K562 (cell line): Measurements from ENCODE around the gene HS3ST3A1. TPM values are rescaled to one million over a fixed set of nuclear protein-coding genes. Genes with fewer than 3 reads are reported as not detected.

Experiments used
- ARHGAP35 ChIP-seq: fragments of 450-650 bp; IDR thresholded peaks from 2 replicates; pipeline ENCODE4 v1.6.1; 2018; ENCODE audit not compliant: partially characterized antibody
- CREM ChIP-seq: IDR thresholded peaks from 2 replicates; pipeline ENCODE4 v1.6.1; 2014; ENCODE audit warnings: antibody characterized with exemption, low read depth
- CXXC5 ChIP-seq: fragments of 250-450 bp; sonication (Bioruptor Pico); IDR thresholded peaks from 2 replicates; pipeline ENCODE4 v1.8.0; 2022; ENCODE audit warnings: inconsistent platforms, mild to moderate bottlenecking, moderate library complexity
- EP400 ChIP-seq: fragments of 450-650 bp; IDR thresholded peaks from 2 replicates; pipeline ENCODE4 v1.6.1; 2017; ENCODE audit warnings: antibody characterized with exemption, mild to moderate bottlenecking, moderate library complexity
- ETV6 ChIP-seq, 3 experiments: fragments of 150-350 bp in 1 of 3; sonication (generic) in 1 of 3; formaldehyde crosslinking in 1 of 3; IDR thresholded peaks; 2 replicates each; pipeline versions ENCODE4 v1.6.1 to v1.8.0; 2014 to 2022; ENCODE audit warnings: borderline replicate concordance in 2 of 3, low read depth in 2 of 3, antibody characterized with exemption in 1 of 3, low read length in 1 of 3, mild to moderate bottlenecking in 1 of 3, missing genetic modification reagents in 1 of 3
- HDAC2 ChIP-seq: fragments of 450-650 bp; IDR thresholded peaks from 2 replicates; pipeline ENCODE4 v1.6.1; 2016; ENCODE audit warnings: mild to moderate bottlenecking
- JUN ChIP-seq, 2 experiments: sonication (generic) in 1 of 2; formaldehyde crosslinking in 1 of 2; IDR thresholded peaks; 2 replicates each; pipeline versions ENCODE4 v1.6.1 to v1.8.0; 2012 to 2022; ENCODE audit warnings: borderline replicate concordance in 2 of 2, mild to moderate bottlenecking in 2 of 2, improper control_type of control experiment in 1 of 2, low read depth in 1 of 2, low read length in 1 of 2, missing genetic modification reagents in 1 of 2
- KAT8 ChIP-seq: fragments of 450-650 bp; IDR thresholded peaks from 2 replicates; pipeline ENCODE4 v1.6.1; 2016; ENCODE audit warnings: low read depth, mild to moderate bottlenecking
- MAZ ChIP-seq, 2 experiments: fragments of 450-650 bp in 1 of 2; sonication (generic) in 1 of 2; formaldehyde crosslinking; IDR thresholded peaks in 1 of 2; conservative IDR thresholded peaks in 1 of 2; 2 replicates each; pipeline versions ENCODE4 v1.4.0 to v1.5.0; 2020; ENCODE audit warnings: mild to moderate bottlenecking in 1 of 2, missing genetic modification reagents in 1 of 2
- MYC ChIP-seq, 2 experiments: fragments of 250-450 bp in 1 of 2; sonication (Bioruptor Pico) in 1 of 2; IDR thresholded peaks; 2 replicates each; pipeline versions ENCODE4 v1.5.1 to v1.6.1; 2012 to 2021; ENCODE audit warnings: low read depth in 2 of 2, borderline replicate concordance in 1 of 2, improper control_type of control experiment in 1 of 2, low read length in 1 of 2, mild to moderate bottlenecking in 1 of 2, moderate library complexity in 1 of 2
- NKRF ChIP-seq: fragments of 450-650 bp; IDR thresholded peaks from 2 replicates; pipeline ENCODE4 v1.6.1; 2016; ENCODE audit warnings: borderline replicate concordance
- PBX2 ChIP-seq, 2 experiments: IDR thresholded peaks in 1 of 2; conservative IDR thresholded peaks in 1 of 2; 2 replicates each; pipeline ENCODE4 v1.6.1; 2016; ENCODE audit warnings: low read depth in 2 of 2, mild to moderate bottlenecking in 1 of 2, missing compliant biosample characterization in 1 of 2, missing genetic modification characterization in 1 of 2, moderate library complexity in 1 of 2
- RBFOX2 ChIP-seq: fragments of 200-400 bp; formaldehyde crosslinking; IDR thresholded peaks from 2 replicates; pipeline ENCODE4 v1.6.1; 2017; ENCODE audit warnings: low read depth, mild to moderate bottlenecking, low read length, moderate library complexity
- SIN3A ChIP-seq, 2 experiments: fragments of 150-350 bp in 1 of 2; IDR thresholded peaks; 2 replicates each; pipeline ENCODE4 v1.6.1; 2011 to 2016; ENCODE audit warnings: borderline replicate concordance in 2 of 2, low read depth in 2 of 2, low read length in 2 of 2, mild to moderate bottlenecking in 2 of 2, moderate library complexity in 2 of 2; ENCODE audit not compliant: control insufficient read depth in 1 of 2
- TFAP4 ChIP-seq: sonication (generic); formaldehyde crosslinking; IDR thresholded peaks from 2 replicates; pipeline ENCODE4 v1.8.0; 2022; ENCODE audit warnings: missing genetic modification reagents, mild to moderate bottlenecking, moderate library complexity, borderline replicate concordance
- U2AF2 ChIP-seq: fragments of 200-400 bp; formaldehyde crosslinking; optimal IDR thresholded peaks from 2 replicates; pipeline ENCODE3; 2017; ENCODE audit warnings: low read depth, mild to moderate bottlenecking, low read length
- ZFX ChIP-seq: sonication (generic); formaldehyde crosslinking; IDR thresholded peaks from 2 replicates; pipeline ENCODE4 v1.8.0; 2022; ENCODE audit warnings: mild to moderate bottlenecking, missing genetic modification reagents, moderate library complexity
- ZNF699 ChIP-seq: fragments of 250-450 bp; sonication (Bioruptor Pico); IDR thresholded peaks from 2 replicates; pipeline ENCODE4 v1.8.0; 2021; ENCODE audit warnings: mild to moderate bottlenecking, moderate library complexity; ENCODE audit not compliant: insufficient replicate concordance
- polyA plus RNA-seq, 8 experiments: library from polyadenylated mRNA; depleted of rRNA in 4 of 8; stranded (reverse) in 5 of 8; unstranded in 3 of 8; fragments of >200 nt; fragmentation: Nextera tagmentation in 2 of 8; fragmentation: Illumina TruSeq in 1 of 8; extraction: Ambion mirVana in 2 of 8; extraction: Trizol in 1 of 8; gene quantifications; 2 replicates each; pipeline versions ENCODE4 v1.2.1 to v1.2.3, GENCODE V29; 2011 to 2014; ENCODE audit warnings: inconsistent platforms in 1 of 8, missing spikeins in 1 of 8
- total RNA-seq, 7 experiments: library from RNA; depleted of rRNA in 6 of 7; stranded (reverse); fragments of >200 nt in 6 of 7; fragmentation: Illumina TruSeq in 2 of 7; extraction: Trizol in 2 of 7; gene quantifications; 2 replicates each; pipeline versions ENCODE4 v1.2.1 to v1.2.3, GENCODE V29; 2011 to 2021; ENCODE audit warnings: low replicate concordance in 1 of 7

Gene HS3ST3A1
- total and polyA plus RNA-seq, 9 of the 15 experiments (the other 6 are each of a cell fraction or from before 2014, with no cell fraction given) = 0.25 to 14.8 (median 2.3) TPM

DNA sequence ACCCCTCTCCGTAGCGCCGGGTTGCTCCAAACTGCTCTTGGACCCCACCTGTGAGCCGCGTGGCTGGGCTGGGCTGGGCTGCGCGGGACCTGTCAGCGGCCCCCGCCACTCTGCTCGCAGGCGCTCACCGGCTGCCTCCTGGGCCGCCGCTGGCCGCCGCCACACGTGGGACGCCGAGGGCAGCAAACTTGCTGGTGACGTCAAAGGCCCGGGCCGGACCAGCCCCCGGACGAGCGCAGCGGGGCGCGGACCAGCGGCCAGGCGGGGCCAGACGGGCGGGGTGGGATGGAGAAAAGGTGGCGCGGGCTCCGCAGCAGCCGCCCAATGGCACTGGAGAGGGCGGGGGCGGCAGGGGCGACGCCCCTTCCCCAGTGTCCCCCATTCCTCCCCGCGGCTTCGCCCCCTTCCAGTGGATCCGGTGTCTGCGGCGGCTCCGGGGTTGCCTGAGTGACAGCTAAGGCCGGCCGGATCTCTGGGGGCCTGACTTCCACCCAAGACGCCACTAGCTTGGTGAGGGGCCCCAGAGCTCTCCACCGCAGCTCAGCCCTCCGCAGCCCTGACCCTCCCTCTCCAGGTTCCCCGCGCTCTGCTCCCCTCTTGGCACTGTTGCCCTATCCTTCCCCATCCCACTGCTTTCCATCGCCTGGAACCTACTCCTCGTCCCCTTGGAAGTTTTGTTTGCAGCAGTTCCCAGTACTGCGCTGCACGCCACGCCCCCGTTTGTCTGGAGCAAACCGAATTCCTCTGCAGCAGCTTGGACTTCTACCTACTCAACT is at the start of gene HS3ST3A1 (continued):
- peak; percentile 61; the same call in 1 of the 2 replicates for TF ChIP-seq EP400
- TF ChIP-seq MYC (IDR thresholded peaks at IDR 0.05; ENCODE audit: low read depth, low read length) = peak; percentile 85
- no peak for TF ChIP-seq MYC (CRISPR knock-in tag; IDR thresholded peaks at IDR 0.05; ENCODE audit: borderline replicate concordance, low read depth)
- no peak for TF ChIP-seq ZNF699 (CRISPR knock-in tag)
- TF ChIP-seq TFAP4 (CRISPR knock-in tag) = peak; percentile 41; the same call in 1 of the 2 replicates
- TF ChIP-seq JUN (IDR thresholded peaks at IDR 0.05; ENCODE audit: borderline replicate concordance, low read depth, low read length) = 0 out of 2 replicates have a peak, but pooled peaks have one; percentile 5
- TF ChIP-seq JUN (CRISPR knock-in tag; IDR thresholded peaks at IDR 0.05; ENCODE audit: borderline replicate concordance) = no peak
- TF ChIP-seq RBFOX2 = peak; percentile 83
- TF ChIP-seq NKRF = peak; percentile 36; the same call in 1 of the 2 replicates
- peak; percentile 67 for TF ChIP-seq CXXC5 (CRISPR knock-in tag)
- no peak for TF ChIP-seq KAT8
- TF ChIP-seq CREM = peak; percentile 92
- peak; percentile 55 for TF ChIP-seq ZFX (CRISPR knock-in tag)
- peak; percentile 66 to 79; a peak in 1 of 4 replicates for TF ChIP-seq SIN3A (IDR thresholded peaks at IDR 0.05; ENCODE audit: borderline replicate concordance in 2 of 2, control insufficient read depth in 1 of 2, low read depth in 2 of 2, low read length in 2 of 2)
- TF ChIP-seq ARHGAP35 = no peak
- TF ChIP-seq PBX2 (CRISPR knock-in tag; IDR thresholded peaks at IDR 0.05; ENCODE audit: low read depth) = peak; percentile 47
- TF ChIP-seq PBX2 (tag; conservative IDR thresholded peaks at IDR 0.05; ENCODE audit: low read depth) = peak; percentile 59; the same call in 1 of the 2 replicates
- TF ChIP-seq HDAC2 = 0 out of 2 replicates have a peak, but pooled peaks have one; percentile 29
- TF ChIP-seq U2AF2 = no peak
- no peak for TF ChIP-seq ETV6 (IDR thresholded peaks at IDR 0.05; ENCODE audit: borderline replicate concordance in 1 of 2, low read depth in 2 of 2, low read length in 1 of 2)
- TF ChIP-seq ETV6 (CRISPR knock-in tag; IDR thresholded peaks at IDR 0.05; ENCODE audit: borderline replicate concordance) = no peak
- TF ChIP-seq MAZ (CRISPR knock-in tag; conservative IDR thresholded peaks at IDR 0.05 in 1 of 2, IDR thresholded peaks at IDR 0.05 in 1 of 2) = peak; percentile 75 to 76; a peak in 3 of 4 replicates
